HEK293 (cell line): Measurements from ENCODE around the gene NLGN4Y.

ENCODE experiments used
- CTCF ChIA-PET: fragments of 350-600 bp; formaldehyde crosslinking; extraction: SDS; loops from one replicate; lab custom pipeline; 2021; ENCODE audit warnings: antibody characterized with exemption; lab: Yijun Ruan, JAX
- POLR2A ChIA-PET: fragments of 300-600 bp; formaldehyde crosslinking; extraction: SDS; loops from one replicate; lab custom pipeline; 2020; ENCODE audit warnings: antibody characterized with exemption, inconsistent platforms; lab: Yijun Ruan, JAX
- H3K27ac ChIP-seq: fragments of 200-500 bp; sonication (Bioruptor generic); 2 replicates; pipeline ENCODE4 v1.5.1; 2014; ENCODE audit warnings: low read depth, low read length, control low read depth, inconsistent platforms; ENCODE audit errors: extremely low read depth
- H3K36me3 ChIP-seq, 2 experiments: fragments of 200-500 bp in 1 of 2; sonication (Bioruptor generic) in 1 of 2; 1 replicate in 1 of 2; 2 replicates in 1 of 2; pipeline ENCODE4 v1.5.1; 2014 to 2017; ENCODE audit warnings: inconsistent platforms in 2 of 2, low read length in 2 of 2; ENCODE audit not compliant: control insufficient read depth in 2 of 2, insufficient read depth in 1 of 2
- H3K4me1 ChIP-seq: fragments of 200-500 bp; sonication (Bioruptor generic); 2 replicates; pipeline ENCODE4 v1.5.1; 2014; ENCODE audit warnings: mild to moderate bottlenecking, low read length, inconsistent platforms; ENCODE audit not compliant: control insufficient read depth, insufficient read depth
- H3K4me3 ChIP-seq: 2 replicates; pipeline ENCODE4 v1.5.1; 2011; ENCODE audit warnings: low read depth, mild to moderate bottlenecking, control low read depth, low read length, moderate library complexity
- H3K9me3 ChIP-seq: fragments of 200-500 bp; sonication (Bioruptor generic); 2 replicates; pipeline ENCODE4 v1.5.1; 2014; ENCODE audit warnings: low read depth, low read length, inconsistent platforms; ENCODE audit not compliant: control insufficient read depth, insufficient read depth
- BCL11A ChIP-seq: fragments of 450-650 bp; formaldehyde crosslinking; IDR thresholded peaks from 2 replicates; pipeline ENCODE4 v1.5.1; 2016; ENCODE audit warnings: low read depth, missing biosample characterization, missing genetic modification characterization
- BCL11B ChIP-seq: fragments of 450-650 bp; formaldehyde crosslinking; IDR thresholded peaks from 2 replicates; pipeline ENCODE4 v1.5.1; 2016; ENCODE audit warnings: low read depth, missing biosample characterization, missing genetic modification characterization
- FEZF1 ChIP-seq: fragments of 450-650 bp; formaldehyde crosslinking; IDR thresholded peaks from 2 replicates; pipeline ENCODE4 v1.5.1; 2016; ENCODE audit warnings: missing biosample characterization, missing genetic modification characterization
- KLF16 ChIP-seq: fragments of 450-650 bp; formaldehyde crosslinking; IDR thresholded peaks from 2 replicates; pipeline ENCODE4 v1.5.1; 2017; ENCODE audit warnings: missing biosample characterization, missing genetic modification characterization
- MYNN ChIP-seq: fragments of 450-650 bp; formaldehyde crosslinking; IDR thresholded peaks from 2 replicates; pipeline ENCODE4 v1.5.1; 2016; ENCODE audit warnings: missing biosample characterization, missing genetic modification characterization, borderline replicate concordance
- PRDM6 ChIP-seq: fragments of 450-650 bp; formaldehyde crosslinking; IDR thresholded peaks from 2 replicates; pipeline ENCODE4 v1.5.1; 2017; ENCODE audit warnings: missing biosample characterization, missing genetic modification characterization
- RBAK ChIP-seq: fragments of 450-650 bp; formaldehyde crosslinking; IDR thresholded peaks from 2 replicates; pipeline ENCODE4 v1.5.1; 2016; ENCODE audit warnings: missing biosample characterization, missing genetic modification characterization
- ZBTB11 ChIP-seq: fragments of 450-650 bp; formaldehyde crosslinking; conservative IDR thresholded peaks from 2 replicates; pipeline ENCODE4 v1.5.1; 2016; ENCODE audit warnings: low read depth, missing biosample characterization, missing genetic modification characterization
- ZNF112 ChIP-seq: fragments of 450-650 bp; formaldehyde crosslinking; IDR thresholded peaks from 2 replicates; pipeline ENCODE4 v1.5.0; 2017; ENCODE audit warnings: missing biosample characterization, missing genetic modification characterization
- ZNF121 ChIP-seq: fragments of 450-650 bp; formaldehyde crosslinking; IDR thresholded peaks from 2 replicates; pipeline ENCODE4 v1.5.1; 2016; ENCODE audit warnings: missing biosample characterization, missing genetic modification characterization
- ZNF146 ChIP-seq: fragments of 450-650 bp; formaldehyde crosslinking; IDR thresholded peaks from 2 replicates; pipeline ENCODE4 v1.5.1; 2016; ENCODE audit warnings: missing biosample characterization, missing genetic modification characterization
- ZNF18 ChIP-seq: fragments of 450-650 bp; formaldehyde crosslinking; IDR thresholded peaks from 2 replicates; pipeline ENCODE4 v1.5.1; 2016; ENCODE audit warnings: missing biosample characterization, missing genetic modification characterization
- ZNF184 ChIP-seq: fragments of 450-650 bp; IDR thresholded peaks from 2 replicates; pipeline ENCODE4 v1.5.1; 2018; ENCODE audit warnings: missing biosample characterization, mild to moderate bottlenecking, missing genetic modification characterization
- ZNF221 ChIP-seq: fragments of 450-650 bp; formaldehyde crosslinking; IDR thresholded peaks from 2 replicates; pipeline ENCODE4 v1.5.1; 2017; ENCODE audit warnings: missing biosample characterization, missing genetic modification characterization, borderline replicate concordance
- ZNF23 ChIP-seq: fragments of 450-650 bp; formaldehyde crosslinking; IDR thresholded peaks from 2 replicates; pipeline ENCODE4 v1.5.1; 2016; ENCODE audit warnings: missing biosample characterization, missing genetic modification characterization, borderline replicate concordance
- ZNF292 ChIP-seq: fragments of 450-650 bp; formaldehyde crosslinking; IDR thresholded peaks from 2 replicates; pipeline ENCODE4 v1.5.1; 2016; ENCODE audit warnings: low read depth, missing biosample characterization, missing genetic modification characterization, borderline replicate concordance
- ZNF350 ChIP-seq: fragments of 450-650 bp; formaldehyde crosslinking; IDR thresholded peaks from 2 replicates; pipeline ENCODE4 v1.5.0; 2017; ENCODE audit warnings: missing biosample characterization, mild to moderate bottlenecking, missing genetic modification characterization
- ZNF391 ChIP-seq: fragments of 450-650 bp; formaldehyde crosslinking; IDR thresholded peaks from 2 replicates; pipeline ENCODE4 v1.5.1; 2016; ENCODE audit warnings: low read depth, missing biosample characterization, missing genetic modification characterization, borderline replicate concordance
- ZNF398 ChIP-seq: fragments of 450-650 bp; formaldehyde crosslinking; IDR thresholded peaks from 2 replicates; pipeline ENCODE4 v1.5.1; 2017; ENCODE audit warnings: missing biosample characterization, missing genetic modification characterization
- ZNF426 ChIP-seq: fragments of 450-650 bp; formaldehyde crosslinking; IDR thresholded peaks from 2 replicates; pipeline ENCODE4 v1.5.1; 2017; ENCODE audit warnings: missing biosample characterization, missing genetic modification characterization, mild to moderate bottlenecking, inconsistent platforms, moderate library complexity
- ZNF488 ChIP-seq: fragments of 450-650 bp; formaldehyde crosslinking; IDR thresholded peaks from 2 replicates; pipeline ENCODE4 v1.5.1; 2016; ENCODE audit warnings: missing biosample characterization, missing genetic modification characterization
- ZNF580 ChIP-seq: fragments of 450-650 bp; formaldehyde crosslinking; IDR thresholded peaks from 2 replicates; pipeline ENCODE4 v1.5.1; 2016; ENCODE audit warnings: missing biosample characterization, missing genetic modification characterization
- ZNF585B ChIP-seq: fragments of 450-650 bp; formaldehyde crosslinking; IDR thresholded peaks from 2 replicates; pipeline ENCODE4 v1.5.1; 2016; ENCODE audit warnings: missing biosample characterization, missing genetic modification characterization
- ZNF610 ChIP-seq: fragments of 450-650 bp; formaldehyde crosslinking; IDR thresholded peaks from 2 replicates; pipeline ENCODE4 v1.5.1; 2016; ENCODE audit warnings: missing biosample characterization, missing genetic modification characterization, borderline replicate concordance
- ZNF701 ChIP-seq: fragments of 450-650 bp; formaldehyde crosslinking; IDR thresholded peaks from 2 replicates; pipeline ENCODE4 v1.5.1; 2016; ENCODE audit warnings: missing biosample characterization, missing genetic modification characterization
- ZNF837 ChIP-seq: fragments of 450-650 bp; formaldehyde crosslinking; IDR thresholded peaks from 2 replicates; pipeline ENCODE4 v1.5.1; 2016; ENCODE audit warnings: missing biosample characterization, missing genetic modification characterization

Gene NLGN4Y

GRCh38 chrY:14644157-14644952 is 120.0 kb downstream of the NLGN4Y start:
- no peak overlapping the region for H3K4me3 ChIP-seq
- ChIA-PET POLR2A (no interaction called here), CTCF (no interaction called here)
- no peaks in the 10 kb centered on the region for H3K9me3 ChIP-seq
- no peak overlapping the region for H3K27ac ChIP-seq
- H3K4me1 ChIP-seq: no peaks in the 10 kb centered on the region
- no peak for TF ChIP-seq PRDM6
- no peak for TF ChIP-seq ZNF585B (tag by site-specific recombination)
- TF ChIP-seq ZNF112 (tag by site-specific recombination): no peak
- TF ChIP-seq ZNF121 (tag by site-specific recombination): no peak
- TF ChIP-seq RBAK (tag by site-specific recombination): no peak
- no peak for TF ChIP-seq ZNF398 (tag by site-specific recombination)
- no peak for TF ChIP-seq ZNF350 (tag by site-specific recombination)
- no peak for TF ChIP-seq ZNF701 (tag by site-specific recombination)
- no peak for TF ChIP-seq ZNF146
- TF ChIP-seq ZNF18 (tag by site-specific recombination): no peak
- TF ChIP-seq ZNF292: no peak
- TF ChIP-seq MYNN (tag by site-specific recombination): no peak
- no peaks in the 10 kb centered on the region for H3K36me3 ChIP-seq

- CTCF ChIA-PET: no interaction called here
- Histone ChIP-seq H3K9me3 (no peaks in the 10 kb centered on the region), H3K36me3 (no peaks in the 10 kb centered on the region), H3K4me3 (no peak overlapping the region), H3K27ac (no peak overlapping the region), H3K4me1 (no peaks in the 10 kb centered on the region)
- POLR2A ChIA-PET: no interaction called here
- no peak for TF ChIP-seq ZNF184 (tag by site-specific recombination)
- TF ChIP-seq ZNF837 (tag by site-specific recombination): no peak
- TF ChIP-seq ZNF580 (tag by site-specific recombination): no peak
- TF ChIP-seq ZNF610 (tag by site-specific recombination): no peak
- no peak for TF ChIP-seq BCL11A (tag by site-specific recombination)
- no peak for TF ChIP-seq ZNF391
- no peak for TF ChIP-seq BCL11B (tag by site-specific recombination)
- TF ChIP-seq ZNF23 (tag by site-specific recombination): no peak
- TF ChIP-seq FEZF1: no peak
- TF ChIP-seq ZNF221 (tag by site-specific recombination): no peak
- TF ChIP-seq ZNF426: no peak
- TF ChIP-seq ZNF488 (tag by site-specific recombination): no peak
- TF ChIP-seq ZBTB11 (tag by site-specific recombination): no peak
- TF ChIP-seq KLF16 (tag by site-specific recombination): no peak
Measured at GRCh38 chrY:14679181-14679580, 154.9 kb downstream of the NLGN4Y start.
